IMR-90 (cell line): ENCODE data around the gene TAS2R38. TPM values are rescaled to one million over a fixed set of nuclear protein-coding genes. Genes with fewer than 3 reads are reported as not detected.

ENCODE experiments used
- ATAC-seq: fragments of 200-7000 bp; cut with Tn5 transposase; 2 replicates; pipeline ENCODE4 v1.9.1; 2020; ENCODE audit warnings: low read depth, mild to moderate bottlenecking, moderate library complexity
- BruUV-seq: library from RNA; stranded (reverse); fragments of 400-500 nt; replicated peaks from 2 replicates; lab custom pipeline; 2021; lab: Mats Ljungman, UMichigan
- CTCF ChIA-PET: fragments of 300-600 bp; formaldehyde crosslinking; extraction: SDS; loops from one replicate; lab custom pipeline; 2021; ENCODE audit warnings: antibody characterized with exemption; lab: Yijun Ruan, JAX
- POLR2A ChIA-PET: fragments of 300-600 bp; sonication (Branson Sonifier 250); formaldehyde crosslinking; loops from one replicate; lab custom pipeline; 2022; ENCODE audit warnings: antibody characterized with exemption; ENCODE audit not compliant: unreplicated experiment; lab: Charles Lee
- DNase-seq: peaks from one replicate; pipeline ENCODE4 v3.0.0; 2013
- H2AFZ ChIP-seq: replicated peaks from 2 replicates; pipeline ENCODE3; 2013; ENCODE audit warnings: low read length, mild to moderate bottlenecking; ENCODE audit not compliant: poor library complexity
- H2AK5ac ChIP-seq: 2 replicates; pipeline ENCODE4 v1.6.1; 2013; ENCODE audit warnings: low read depth, low read length, inconsistent platforms
- H2AK9ac ChIP-seq: replicated peaks from 2 replicates; pipeline ENCODE3; 2013; ENCODE audit warnings: mild to moderate bottlenecking, low read depth, low read length, moderate library complexity; ENCODE audit not compliant: poor library complexity
- H2BK120ac ChIP-seq: 2 replicates; pipeline ENCODE4 v1.6.1; 2013; ENCODE audit warnings: low read depth, low read length, inconsistent platforms
- H2BK15ac ChIP-seq: 3 replicates; pipeline ENCODE4 v1.6.1; 2013; ENCODE audit warnings: low read depth, low read length, inconsistent platforms
- H2BK20ac ChIP-seq: 2 replicates; pipeline ENCODE4 v1.6.1; 2013; ENCODE audit warnings: low read depth, mild to moderate bottlenecking, inconsistent platforms, low read length, moderate library complexity
- H2BK5ac ChIP-seq: 2 replicates; pipeline ENCODE4 v1.6.1; 2013; ENCODE audit warnings: mild to moderate bottlenecking, low read depth, low read length, inconsistent platforms; ENCODE audit not compliant: poor library complexity, severe bottlenecking
- H3K14ac ChIP-seq: replicated peaks from 2 replicates; pipeline ENCODE4 v1.6.1; 2013; ENCODE audit warnings: low read depth, low read length, inconsistent platforms
- H3K18ac ChIP-seq: 2 replicates; pipeline ENCODE4 v1.6.1; 2013; ENCODE audit warnings: low read depth, low read length, control low read depth
- H3K23ac ChIP-seq: 2 replicates; pipeline ENCODE4 v1.6.1; 2013; ENCODE audit warnings: low read depth, low read length, inconsistent platforms
- H3K27ac ChIP-seq: 2 replicates; pipeline ENCODE4 v1.5.1; 2013; ENCODE audit warnings: mild to moderate bottlenecking, control low read depth, low read length; ENCODE audit not compliant: insufficient read depth
- H3K27me3 ChIP-seq: 2 replicates; pipeline ENCODE4 v1.6.1; 2013; ENCODE audit warnings: low read length; ENCODE audit not compliant: control insufficient read depth, insufficient read depth
- H3K36me3 ChIP-seq: 2 replicates; pipeline ENCODE4 v1.6.1; 2013; ENCODE audit warnings: low read length, mixed read lengths; ENCODE audit not compliant: control insufficient read depth, insufficient read depth
- H3K4ac ChIP-seq: 2 replicates; pipeline ENCODE4 v1.6.1; 2013; ENCODE audit warnings: low read depth, low read length, inconsistent platforms
- H3K4me1 ChIP-seq: 2 replicates; pipeline ENCODE4 v1.6.1; 2013; ENCODE audit warnings: low read length, mixed read lengths; ENCODE audit not compliant: control insufficient read depth, insufficient read depth
- H3K4me2 ChIP-seq: 2 replicates; pipeline ENCODE4 v1.6.1; 2013; ENCODE audit warnings: low read depth, mild to moderate bottlenecking, control low read depth, low read length, moderate library complexity
- H3K4me3 ChIP-seq: 2 replicates; pipeline ENCODE4 v1.5.1; 2013; ENCODE audit warnings: low read depth, mild to moderate bottlenecking, control low read depth, low read length, moderate library complexity; ENCODE audit not compliant: insufficient read depth
- H3K56ac ChIP-seq: 2 replicates; pipeline ENCODE4 v1.6.1; 2013; ENCODE audit warnings: low read length, inconsistent platforms; ENCODE audit not compliant: insufficient read depth; ENCODE audit errors: extremely low read depth
- H3K79me1 ChIP-seq, 2 experiments: 2 replicates each; pipeline ENCODE4 v1.6.1; 2013; ENCODE audit warnings: low read length in 2 of 2, inconsistent platforms in 1 of 2, low read depth in 1 of 2
- H3K9ac ChIP-seq: 2 replicates; pipeline ENCODE4 v1.6.1; 2013; ENCODE audit warnings: low read depth, low read length, control low read depth
- H3K9me1 ChIP-seq: 2 replicates; pipeline ENCODE4 v1.6.1; 2013; ENCODE audit warnings: low read length, inconsistent platforms; ENCODE audit not compliant: insufficient read depth
- H3K9me3 ChIP-seq: 2 replicates; pipeline ENCODE4 v1.6.1; 2013; ENCODE audit warnings: low read length; ENCODE audit not compliant: control insufficient read depth, insufficient read depth
- H4K20me1 ChIP-seq: 2 replicates; pipeline ENCODE4 v1.6.1; 2013; ENCODE audit warnings: low read length, inconsistent platforms; ENCODE audit not compliant: insufficient read depth
- H4K5ac ChIP-seq: 2 replicates; pipeline ENCODE4 v1.6.1; 2013; ENCODE audit warnings: mild to moderate bottlenecking, low read depth, low read length, control low read depth
- H4K8ac ChIP-seq, 2 experiments: 2 replicates each; pipeline ENCODE4 v1.6.1; 2013; ENCODE audit warnings: low read depth in 2 of 2, low read length in 2 of 2, control low read depth in 1 of 2, inconsistent platforms in 1 of 2
- H4K91ac ChIP-seq: 2 replicates; pipeline ENCODE4 v1.6.1; 2013; ENCODE audit warnings: low read depth, low read length, inconsistent platforms; ENCODE audit not compliant: insufficient read depth
- CEBPB ChIP-seq: IDR thresholded peaks from 2 replicates; pipeline ENCODE4 v1.6.1; 2012; ENCODE audit warnings: low read depth, low read length, improper control_type of control experiment
- NFE2L2 ChIP-seq: fragments of 150-350 bp; IDR thresholded peaks from 2 replicates; pipeline ENCODE4 v1.6.1; 2016; ENCODE audit warnings: low read depth, mild to moderate bottlenecking, low read length
- RAD21 ChIP-seq: IDR thresholded peaks from 2 replicates; pipeline ENCODE4 v1.6.1; 2012; ENCODE audit warnings: low read length, improper control_type of control experiment
- RFX5 ChIP-seq: IDR thresholded peaks from 2 replicates; pipeline ENCODE4 v1.8.0; 2012; ENCODE audit warnings: low read depth, mild to moderate bottlenecking, low read length, moderate library complexity
- WGBS, 2 experiments: methylation state at CpG; one replicate each; pipeline versions ENCODE4 v1.1.5 to v1.1.7; 2013; ENCODE audit warnings: missing lambda C conversion rate in 2 of 2; ENCODE audit not compliant: insufficient read length in 1 of 2; ENCODE audit errors: extremely low coverage in 2 of 2; 5-methylcytosine and 5-hydroxymethylcytosine counted together
- dilution Hi-C: fragments of 300-500 bp; cut with HindIII; formaldehyde crosslinking; loops from one replicate; pipeline ENCODE4 v1.14.3; 2018; ENCODE audit warnings: low sequenced_read_pairs; ENCODE audit not compliant: unreplicated experiment
- in situ Hi-C: fragments of 300-500 bp; cut with MboI; formaldehyde crosslinking; loops from 3 replicates; pipeline ENCODE4 v1.14.3; 2019; ENCODE audit warnings: low sequenced_read_pairs, inconsistent platforms, mixed read lengths
- intact Hi-C: fragments of 100-400 bp; cut with micrococcal nuclease; formaldehyde crosslinking; loops from 2 replicates; pipeline ENCODE4 v1.10.0; 2022
- polyA plus RNA-seq, 3 experiments: library from polyadenylated mRNA; depleted of rRNA; stranded (reverse); fragments of >200 nt; gene quantifications; 2 replicates each; pipeline ENCODE4 v1.2.3, GENCODE V29; 2012; ENCODE audit warnings: low replicate concordance in 1 of 3
- total RNA-seq: library from RNA; depleted of rRNA; stranded (reverse); fragments of >200 nt; gene quantifications from 2 replicates; pipeline ENCODE4 v1.2.3, GENCODE V29; 2012
- TF ChIP-seq, protein P1 (sequence below): conservative IDR thresholded peaks from 2 replicates; pipeline ENCODE4 v1.5.1; 2012; ENCODE audit warnings: mild to moderate bottlenecking, low read depth, low read length, improper control_type of control experiment

Gene TAS2R38
- total and polyA plus RNA-seq, 2 of the 4 experiments (the other 2 are of a cell fraction) = not detected

- Histone ChIP-seq H2AK9ac (no peak overlapping the region), H3K36me3 (no peaks in the 10 kb centered on the region), H2BK20ac (no peak overlapping the region), H3K9ac (no peak overlapping the region), H3K27me3 (no peaks in the 10 kb centered on the region), H3K23ac (no peak overlapping the region), H2AK5ac (no peak overlapping the region), H2BK120ac (no peak overlapping the region), H3K4ac (no peak overlapping the region), H2BK15ac (no peak overlapping the region), H3K4me3 (no peak overlapping the region), H3K27ac (no peak overlapping the region), H4K91ac (no peak overlapping the region), H4K8ac (no peak overlapping the region), H2BK5ac (no peak overlapping the region), H3K4me1 (no peaks in the 10 kb centered on the region), H3K56ac (no peak overlapping the region), H3K9me1 (no peaks in the 10 kb centered on the region), H3K4me2 (no peak overlapping the region), H2AFZ (no peak overlapping the region), H3K18ac (no peak overlapping the region), H4K20me1 (no peaks in the 10 kb centered on the region), H3K14ac (no peak overlapping the region), H3K79me1 (no peaks in the 10 kb centered on the region), H4K5ac (no peak overlapping the region), H3K9me3 (peaks cover 6% of the 10 kb centered on the region; the same call in 1 of the 2 replicates)
- ChIA-PET POLR2A (no interaction called here), CTCF (no interaction called here)
- no peak for ATAC-seq
- in situ Hi-C loops (no loop called here), intact Hi-C loops (no loop called here), dilution Hi-C loops (no loop called here)
- no peak for DNase-seq
- no CpG with 5 or more reads among the region's 2 CpGs for WGBS, 2 experiments
- BruUV-seq = no TSS peak
- TF ChIP-seq, protein P1, sequence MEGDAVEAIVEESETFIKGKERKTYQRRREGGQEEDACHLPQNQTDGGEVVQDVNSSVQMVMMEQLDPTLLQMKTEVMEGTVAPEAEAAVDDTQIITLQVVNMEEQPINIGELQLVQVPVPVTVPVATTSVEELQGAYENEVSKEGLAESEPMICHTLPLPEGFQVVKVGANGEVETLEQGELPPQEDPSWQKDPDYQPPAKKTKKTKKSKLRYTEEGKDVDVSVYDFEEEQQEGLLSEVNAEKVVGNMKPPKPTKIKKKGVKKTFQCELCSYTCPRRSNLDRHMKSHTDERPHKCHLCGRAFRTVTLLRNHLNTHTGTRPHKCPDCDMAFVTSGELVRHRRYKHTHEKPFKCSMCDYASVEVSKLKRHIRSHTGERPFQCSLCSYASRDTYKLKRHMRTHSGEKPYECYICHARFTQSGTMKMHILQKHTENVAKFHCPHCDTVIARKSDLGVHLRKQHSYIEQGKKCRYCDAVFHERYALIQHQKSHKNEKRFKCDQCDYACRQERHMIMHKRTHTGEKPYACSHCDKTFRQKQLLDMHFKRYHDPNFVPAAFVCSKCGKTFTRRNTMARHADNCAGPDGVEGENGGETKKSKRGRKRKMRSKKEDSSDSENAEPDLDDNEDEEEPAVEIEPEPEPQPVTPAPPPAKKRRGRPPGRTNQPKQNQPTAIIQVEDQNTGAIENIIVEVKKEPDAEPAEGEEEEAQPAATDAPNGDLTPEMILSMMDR = no peak
- TF ChIP-seq CEBPB (no peak), RFX5 (no peak), RAD21 (no peak), NFE2L2 (no peak)
Measured at GRCh38 chr7:141979568-141979967, 6.0 kb upstream of the TAS2R38 start.
